Vagina (tissue), 2 donors: ENCODE measurements around the gene MERTK. TPM values are rescaled to one million over a fixed set of nuclear protein-coding genes. Genes with fewer than 3 reads are reported as not detected.
A peak's percentile ranks its signal among the peaks of the same experiment; 100 is the strongest.

ENCODE experiments used
- DNase-seq, 2 donors: peaks; one replicate each; pipeline ENCODE4 v3.0.0-alpha.2; 2017; ENCODE audit errors: extremely low spot score in 2 of 2
- H3K27ac ChIP-seq: fragments of 200-600 bp; sonication (generic); one replicate; pipeline ENCODE4 v1.5.1; 2019
- H3K27me3 ChIP-seq: fragments of 200-600 bp; sonication (generic); one replicate; pipeline ENCODE4 v1.5.1; 2019
- H3K36me3 ChIP-seq, 2 donors: fragments of 200-600 bp; sonication (generic); one replicate each; pipeline ENCODE4 v1.5.1; 2017 to 2019
- H3K4me1 ChIP-seq: fragments of 200-600 bp; sonication (generic); one replicate; pipeline ENCODE4 v1.5.1; 2019
- H3K4me3 ChIP-seq, 2 donors: fragments of 200-600 bp; sonication (generic); 1 replicate in 1 of 2; 2 replicates in 1 of 2; pipeline ENCODE4 v1.5.1; 2016 to 2019
- H3K9me3 ChIP-seq: fragments of 200-600 bp; sonication (generic); one replicate; pipeline ENCODE4 v1.5.1; 2019
- POLR2A ChIP-seq, 2 donors: fragments of 450-650 bp; IDR thresholded peaks; one replicate each; pipeline ENCODE4 v1.6.1; 2017; ENCODE audit warnings: antibody characterized with exemption in 2 of 2, mild to moderate bottlenecking in 2 of 2, moderate library complexity in 2 of 2
- POLR2AphosphoS5 ChIP-seq, 2 donors: sonication (generic); formaldehyde crosslinking; IDR thresholded peaks; one replicate each; pipeline ENCODE4 v1.9.0; 2017; ENCODE audit warnings: antibody characterized with exemption in 2 of 2, mild to moderate bottlenecking in 2 of 2, low read depth in 1 of 2; ENCODE audit not compliant: insufficient read depth in 1 of 2
- intact Hi-C: fragments of 100-400 bp; cut with DNase I; formaldehyde crosslinking; loops from one replicate; pipeline ENCODE4 v1.15.1; 2023
- total RNA-seq: library from RNA; depleted of rRNA; stranded (reverse); fragments of >200 nt; gene quantifications from one replicate; pipeline ENCODE4 v1.2.3, GENCODE V29; 2016
- TF ChIP-seq, protein P1 (sequence below), 3 experiments: fragments of 450-650 bp in 2 of 3; fragments of 200-600 bp in 1 of 3; sonication (generic) in 1 of 3; IDR thresholded peaks; one replicate each; pipeline ENCODE4 v1.5.1; 2017 to 2019; ENCODE audit warnings: antibody characterized with exemption in 3 of 3, mild to moderate bottlenecking in 2 of 3, moderate library complexity in 2 of 3

MERTK gene
- total RNA-seq, 1 donor from 2014 or later: 15.7 TPM

DNA sequence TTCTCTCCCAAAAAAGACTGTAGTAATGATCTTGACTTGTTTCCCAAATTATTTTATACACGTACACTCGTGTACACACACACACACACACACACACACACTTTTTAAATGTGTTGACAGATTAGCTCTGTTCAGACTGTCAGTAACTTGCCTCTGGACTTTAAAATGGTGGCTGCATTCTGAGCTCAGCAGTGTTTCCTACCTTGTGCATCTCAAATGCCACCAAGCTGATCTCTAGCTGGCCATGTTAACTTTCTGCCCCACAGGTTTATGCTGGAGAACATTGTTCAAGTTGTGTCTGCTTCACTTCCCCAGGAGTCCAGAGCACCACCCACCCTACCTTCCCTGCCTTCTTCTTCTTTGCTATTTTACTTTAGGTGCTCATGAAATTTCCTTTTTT, 83.3 kb downstream of the MERTK start:
- Histone ChIP-seq H3K4me3 (no peak overlapping the region), H3K9me3 (no peaks in the 10 kb centered on the region), H3K27ac (no peak overlapping the region), H3K27me3 (no peaks in the 10 kb centered on the region), H3K4me1 (peaks cover 6% of the 10 kb centered on the region), H3K36me3 (peaks cover 6 to 26% of the 10 kb centered on the region in 2 donors)
- DNase-seq: peak in 1 of 2 donors; percentile 52
- intact Hi-C loops: no loop called here
- TF ChIP-seq POLR2AphosphoS5 (IDR thresholded peaks at IDR 0.05; ENCODE audit: insufficient read depth in 1 of 2, low read depth in 1 of 2) (no peak), POLR2A (IDR thresholded peaks at IDR 0.05) (no peak)
- TF ChIP-seq, protein P1, sequence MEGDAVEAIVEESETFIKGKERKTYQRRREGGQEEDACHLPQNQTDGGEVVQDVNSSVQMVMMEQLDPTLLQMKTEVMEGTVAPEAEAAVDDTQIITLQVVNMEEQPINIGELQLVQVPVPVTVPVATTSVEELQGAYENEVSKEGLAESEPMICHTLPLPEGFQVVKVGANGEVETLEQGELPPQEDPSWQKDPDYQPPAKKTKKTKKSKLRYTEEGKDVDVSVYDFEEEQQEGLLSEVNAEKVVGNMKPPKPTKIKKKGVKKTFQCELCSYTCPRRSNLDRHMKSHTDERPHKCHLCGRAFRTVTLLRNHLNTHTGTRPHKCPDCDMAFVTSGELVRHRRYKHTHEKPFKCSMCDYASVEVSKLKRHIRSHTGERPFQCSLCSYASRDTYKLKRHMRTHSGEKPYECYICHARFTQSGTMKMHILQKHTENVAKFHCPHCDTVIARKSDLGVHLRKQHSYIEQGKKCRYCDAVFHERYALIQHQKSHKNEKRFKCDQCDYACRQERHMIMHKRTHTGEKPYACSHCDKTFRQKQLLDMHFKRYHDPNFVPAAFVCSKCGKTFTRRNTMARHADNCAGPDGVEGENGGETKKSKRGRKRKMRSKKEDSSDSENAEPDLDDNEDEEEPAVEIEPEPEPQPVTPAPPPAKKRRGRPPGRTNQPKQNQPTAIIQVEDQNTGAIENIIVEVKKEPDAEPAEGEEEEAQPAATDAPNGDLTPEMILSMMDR (IDR thresholded peaks at IDR 0.05): no peak

DNA sequence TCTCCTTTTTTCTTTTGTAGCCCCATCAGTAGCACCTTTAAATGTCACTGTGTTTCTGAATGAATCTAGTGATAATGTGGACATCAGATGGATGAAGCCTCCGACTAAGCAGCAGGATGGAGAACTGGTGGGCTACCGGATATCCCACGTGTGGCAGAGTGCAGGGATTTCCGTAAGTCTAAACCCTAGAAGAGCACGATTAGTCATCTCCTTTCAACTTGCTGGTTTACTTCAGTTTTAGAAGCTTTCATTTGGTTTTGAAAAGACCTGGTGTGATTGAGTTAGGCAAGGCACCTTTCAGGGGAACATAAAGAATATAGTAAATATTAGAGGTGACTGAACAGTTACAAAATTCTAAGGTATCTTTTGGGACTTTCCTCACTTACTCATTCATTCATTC, 84.4 kb downstream of the MERTK start:
- Histone ChIP-seq H3K9me3 (no peaks in the 10 kb centered on the region), H3K36me3 (peaks cover 6 to 21% of the 10 kb centered on the region in 2 donors)
- intact Hi-C loops: no loop called here

DNA sequence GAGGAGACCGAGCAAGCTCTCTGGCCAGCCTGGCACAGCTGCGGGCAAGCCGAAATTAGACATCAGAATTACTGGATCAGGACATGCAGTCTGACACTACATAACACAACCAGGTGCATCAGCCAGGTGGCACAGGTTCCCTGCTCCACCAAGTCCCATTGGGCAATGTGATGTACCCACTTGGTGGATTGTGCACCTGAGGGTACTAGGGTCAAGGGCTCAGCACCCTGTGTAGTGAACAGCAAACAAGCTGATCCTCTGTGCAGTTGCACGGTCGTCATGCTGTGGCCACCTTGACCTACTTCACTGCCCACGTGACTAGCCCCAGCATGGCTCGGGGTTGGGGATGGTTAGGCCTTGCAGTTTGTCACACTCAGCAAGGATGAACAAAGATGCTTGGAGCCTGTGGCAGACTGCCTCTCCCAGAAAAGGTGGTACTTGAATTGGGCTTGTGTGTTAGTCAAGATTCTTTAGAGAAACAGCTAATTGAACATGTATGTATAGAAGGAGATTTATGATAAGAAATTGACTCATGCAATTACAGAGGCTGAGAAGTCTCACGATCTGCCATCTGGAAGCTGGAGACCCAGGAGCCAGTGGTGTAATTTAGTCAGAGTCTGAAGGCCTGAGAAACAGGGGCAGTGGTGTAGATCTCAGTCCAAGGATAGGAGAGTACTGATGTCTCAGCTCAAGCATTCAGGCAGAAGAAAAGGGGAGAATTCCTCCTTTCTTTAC, 85.2 kb downstream of the MERTK start:
- Histone ChIP-seq H3K27me3 (no peaks in the 10 kb centered on the region), H3K27ac (no peak overlapping the region), H3K9me3 (no peaks in the 10 kb centered on the region), H3K36me3 (peaks cover 6 to 21% of the 10 kb centered on the region in 2 donors), H3K4me1 (peaks cover 6% of the 10 kb centered on the region), H3K4me3 (no peak overlapping the region)
- DNase-seq: peak in 1 of 2 donors; percentile 65
- TF ChIP-seq POLR2AphosphoS5 (IDR thresholded peaks at IDR 0.05; ENCODE audit: insufficient read depth in 1 of 2, low read depth in 1 of 2) (no peak), POLR2A (IDR thresholded peaks at IDR 0.05) (no peak)
- TF ChIP-seq, protein P1 (IDR thresholded peaks at IDR 0.05): no peak
- intact Hi-C loops: no loop called here

More for the DNA sequence above, 84.4 kb downstream of the MERTK start:
- H3K27ac ChIP-seq: no peak overlapping the region
- peaks cover 6% of the 10 kb centered on the region for H3K4me1 ChIP-seq
- no peak overlapping the region for H3K4me3 ChIP-seq
- TF ChIP-seq, protein P1 (IDR thresholded peaks at IDR 0.05): no peak
- no peak for TF ChIP-seq POLR2A (IDR thresholded peaks at IDR 0.05)
- no peak for TF ChIP-seq POLR2AphosphoS5 (IDR thresholded peaks at IDR 0.05; ENCODE audit: insufficient read depth in 1 of 2, low read depth in 1 of 2)
- peak in 1 of 2 donors; percentile 22 for DNase-seq
- H3K27me3 ChIP-seq: no peaks in the 10 kb centered on the region

DNA sequence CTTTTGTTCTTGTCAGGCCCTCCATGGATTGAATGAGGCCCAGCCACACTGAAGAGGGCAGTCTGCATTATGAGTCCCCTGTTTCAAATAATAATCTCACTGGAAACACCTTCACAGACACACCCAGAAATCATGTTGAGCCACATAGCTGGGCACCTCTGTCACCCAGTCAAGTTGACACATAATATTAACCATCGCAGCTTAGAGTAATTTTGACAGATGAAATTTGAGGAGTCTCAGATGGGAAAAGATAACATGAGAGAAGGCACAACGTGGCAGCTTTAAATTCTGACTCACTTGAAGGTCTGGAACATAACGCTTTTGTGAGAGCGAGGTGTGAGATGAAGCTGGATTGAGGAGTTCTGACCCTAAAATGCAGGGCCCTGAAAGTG, 85.8 kb downstream of the MERTK start:
- H3K36me3 ChIP-seq: peaks cover 6 to 21% of the 10 kb centered on the region in 2 donors
- TF ChIP-seq POLR2AphosphoS5 (IDR thresholded peaks at IDR 0.05; ENCODE audit: insufficient read depth in 1 of 2, low read depth in 1 of 2): no peak
- TF ChIP-seq, protein P1 (IDR thresholded peaks at IDR 0.05): no peak
- no peak for TF ChIP-seq POLR2A (IDR thresholded peaks at IDR 0.05)

DNA sequence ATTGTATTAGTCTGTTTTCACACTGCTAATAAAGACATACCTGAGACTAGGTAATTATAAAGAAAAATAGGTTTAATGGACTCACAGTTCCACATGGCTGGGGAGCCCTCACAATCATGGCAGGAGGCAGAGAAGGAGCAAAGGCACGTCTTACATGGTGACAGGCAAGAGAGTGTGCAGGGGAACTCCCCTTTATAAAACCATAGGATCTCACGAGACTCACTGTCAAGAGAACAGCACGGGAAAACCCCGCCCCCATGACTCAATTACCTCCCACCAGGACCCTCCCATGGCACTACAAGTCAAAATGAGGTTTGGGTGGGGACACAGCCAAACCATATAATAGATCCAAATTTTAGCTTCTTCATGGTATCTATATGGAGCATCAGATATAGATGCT, 87.1 kb downstream of the MERTK start:
- Histone ChIP-seq H3K27ac (no peak overlapping the region), H3K9me3 (no peaks in the 10 kb centered on the region), H3K36me3 (peaks cover 6 to 21% of the 10 kb centered on the region in 2 donors), H3K4me1 (peaks cover 6% of the 10 kb centered on the region), H3K27me3 (no peaks in the 10 kb centered on the region), H3K4me3 (no peak overlapping the region)
- TF ChIP-seq, protein P1 (IDR thresholded peaks at IDR 0.05): no peak
- no peak for TF ChIP-seq POLR2AphosphoS5 (IDR thresholded peaks at IDR 0.05; ENCODE audit: insufficient read depth in 1 of 2, low read depth in 1 of 2)
- TF ChIP-seq POLR2A (IDR thresholded peaks at IDR 0.05): no peak
- intact Hi-C loops: no loop called here
- DNase-seq: peak in 1 of 2 donors; percentile 54

More for the DNA sequence above, 85.8 kb downstream of the MERTK start:
- intact Hi-C loops: no loop called here
- Histone ChIP-seq H3K4me3 (no peak overlapping the region), H3K9me3 (no peaks in the 10 kb centered on the region), H3K27me3 (no peaks in the 10 kb centered on the region), H3K4me1 (peaks cover 6% of the 10 kb centered on the region), H3K27ac (no peak overlapping the region)
- peak in 1 of 2 donors; percentile 10 for DNase-seq
